ENCODE measurements around the gene HS3ST2.

DNA sequence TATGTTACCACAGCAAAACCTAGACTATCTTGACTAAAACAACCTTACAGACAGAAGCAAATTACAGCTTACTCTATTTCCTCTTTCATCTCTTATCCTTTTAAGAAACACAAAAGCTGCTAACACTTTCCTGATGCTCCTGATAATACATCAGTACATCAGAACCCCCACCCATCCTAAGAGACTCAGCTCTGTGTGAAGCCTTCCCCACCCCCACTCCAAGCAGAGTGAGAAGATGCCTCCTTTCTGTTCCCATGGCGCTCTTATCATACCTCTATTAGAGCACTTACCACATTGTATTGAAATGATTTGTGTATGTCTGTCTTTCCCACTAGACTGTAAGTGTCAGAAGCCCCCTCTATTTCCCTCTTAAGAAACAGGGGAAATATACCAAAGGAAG, 42.4 kb upstream of the HS3ST2 start:
- TF ChIP-seq, protein P1, sequence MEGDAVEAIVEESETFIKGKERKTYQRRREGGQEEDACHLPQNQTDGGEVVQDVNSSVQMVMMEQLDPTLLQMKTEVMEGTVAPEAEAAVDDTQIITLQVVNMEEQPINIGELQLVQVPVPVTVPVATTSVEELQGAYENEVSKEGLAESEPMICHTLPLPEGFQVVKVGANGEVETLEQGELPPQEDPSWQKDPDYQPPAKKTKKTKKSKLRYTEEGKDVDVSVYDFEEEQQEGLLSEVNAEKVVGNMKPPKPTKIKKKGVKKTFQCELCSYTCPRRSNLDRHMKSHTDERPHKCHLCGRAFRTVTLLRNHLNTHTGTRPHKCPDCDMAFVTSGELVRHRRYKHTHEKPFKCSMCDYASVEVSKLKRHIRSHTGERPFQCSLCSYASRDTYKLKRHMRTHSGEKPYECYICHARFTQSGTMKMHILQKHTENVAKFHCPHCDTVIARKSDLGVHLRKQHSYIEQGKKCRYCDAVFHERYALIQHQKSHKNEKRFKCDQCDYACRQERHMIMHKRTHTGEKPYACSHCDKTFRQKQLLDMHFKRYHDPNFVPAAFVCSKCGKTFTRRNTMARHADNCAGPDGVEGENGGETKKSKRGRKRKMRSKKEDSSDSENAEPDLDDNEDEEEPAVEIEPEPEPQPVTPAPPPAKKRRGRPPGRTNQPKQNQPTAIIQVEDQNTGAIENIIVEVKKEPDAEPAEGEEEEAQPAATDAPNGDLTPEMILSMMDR (IDR thresholded peaks at IDR 0.05): no peak
- TF ChIP-seq, protein P2, sequence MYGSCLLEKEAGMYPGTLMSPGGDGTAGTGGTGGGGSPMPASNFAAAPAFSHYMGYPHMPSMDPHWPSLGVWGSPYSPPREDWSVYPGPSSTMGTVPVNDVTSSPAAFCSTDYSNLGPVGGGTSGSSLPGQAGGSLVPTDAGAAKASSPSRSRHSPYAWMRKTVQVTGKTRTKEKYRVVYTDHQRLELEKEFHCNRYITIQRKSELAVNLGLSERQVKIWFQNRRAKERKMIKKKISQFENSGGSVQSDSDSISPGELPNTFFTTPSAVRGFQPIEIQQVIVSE (CRISPR knock-in tag; IDR thresholded peaks at IDR 0.05; ENCODE audit: borderline replicate concordance): no peak
- TF ChIP-seq ZNF121 (CRISPR knock-in tag; IDR thresholded peaks at IDR 0.05) (no peak), NR2C2 (CRISPR knock-in tag; IDR thresholded peaks at IDR 0.05) (no peak)
